Thyroid gland (tissue), 4 donors: ENCODE results near the gene GUCY1A1.

Source experiments
- POLR2A ChIP-seq, 2 donors: fragments of 450-650 bp; IDR thresholded peaks; one replicate each; pipeline ENCODE4 v1.6.1; 2017; ENCODE audit warnings: antibody characterized with exemption in 2 of 2, mild to moderate bottlenecking in 2 of 2, moderate library complexity in 1 of 2
- TF ChIP-seq, protein P1 (sequence below), 6 experiments: fragments of 200-600 bp in 3 of 6; fragments of 450-650 bp in 3 of 6; sonication (generic) in 3 of 6; IDR thresholded peaks; one replicate each; pipeline ENCODE4 v1.5.1; 2016 to 2019; ENCODE audit warnings: antibody characterized with exemption in 6 of 6, mild to moderate bottlenecking in 2 of 6, inconsistent platforms in 1 of 6, moderate library complexity in 1 of 6

DNA sequence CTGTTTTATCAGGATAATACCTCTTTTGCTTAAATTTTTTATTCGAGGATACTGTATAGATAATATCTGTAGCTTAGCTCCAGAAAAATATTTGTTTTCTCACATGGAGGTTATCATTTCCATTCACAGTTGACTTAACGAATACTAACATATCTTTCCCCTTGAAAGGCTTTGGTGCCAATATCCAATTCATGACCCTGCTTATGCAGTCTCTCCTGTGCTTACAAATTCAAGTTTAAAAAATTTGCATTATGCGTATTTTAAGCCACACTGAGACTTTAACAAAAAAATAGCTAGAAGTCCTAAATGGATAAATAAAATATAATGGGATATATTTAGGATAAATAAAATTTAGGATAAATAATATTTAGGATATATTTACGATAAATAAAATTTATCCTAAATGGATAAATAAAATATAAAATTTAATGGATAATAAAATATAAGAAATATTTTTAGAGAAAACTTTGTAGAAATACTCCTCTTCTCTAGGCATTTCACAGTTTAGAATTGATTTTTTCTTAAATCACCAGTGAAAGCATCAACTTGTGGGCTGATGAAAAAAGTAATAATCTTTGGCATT lies 114.7 kb downstream of the GUCY1A1 start:
- no peak for TF ChIP-seq POLR2A (IDR thresholded peaks at IDR 0.05)
- TF ChIP-seq, protein P1, sequence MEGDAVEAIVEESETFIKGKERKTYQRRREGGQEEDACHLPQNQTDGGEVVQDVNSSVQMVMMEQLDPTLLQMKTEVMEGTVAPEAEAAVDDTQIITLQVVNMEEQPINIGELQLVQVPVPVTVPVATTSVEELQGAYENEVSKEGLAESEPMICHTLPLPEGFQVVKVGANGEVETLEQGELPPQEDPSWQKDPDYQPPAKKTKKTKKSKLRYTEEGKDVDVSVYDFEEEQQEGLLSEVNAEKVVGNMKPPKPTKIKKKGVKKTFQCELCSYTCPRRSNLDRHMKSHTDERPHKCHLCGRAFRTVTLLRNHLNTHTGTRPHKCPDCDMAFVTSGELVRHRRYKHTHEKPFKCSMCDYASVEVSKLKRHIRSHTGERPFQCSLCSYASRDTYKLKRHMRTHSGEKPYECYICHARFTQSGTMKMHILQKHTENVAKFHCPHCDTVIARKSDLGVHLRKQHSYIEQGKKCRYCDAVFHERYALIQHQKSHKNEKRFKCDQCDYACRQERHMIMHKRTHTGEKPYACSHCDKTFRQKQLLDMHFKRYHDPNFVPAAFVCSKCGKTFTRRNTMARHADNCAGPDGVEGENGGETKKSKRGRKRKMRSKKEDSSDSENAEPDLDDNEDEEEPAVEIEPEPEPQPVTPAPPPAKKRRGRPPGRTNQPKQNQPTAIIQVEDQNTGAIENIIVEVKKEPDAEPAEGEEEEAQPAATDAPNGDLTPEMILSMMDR (IDR thresholded peaks at IDR 0.05) = no peak
